Measurements from ENCODE around the gene PLEKHO1. TPM values are rescaled to one million over a fixed set of nuclear protein-coding genes. Genes with fewer than 3 reads are reported as not detected.

Gene PLEKHO1
- total RNA-seq, 1 experiment from 2014 or later: 2.1 TPM

Other genes with a start within 250 kb of the PLEKHO1 start
- 4.7 TPM in 2 replicates for gene SV2A, start 232.1 kb upstream of the PLEKHO1 start, total RNA-seq (2022)
- gene SF3B4, start 222.1 kb upstream of the PLEKHO1 start, total RNA-seq (2022): 103 and 104 TPM in 2 replicates
- gene MTMR11, start 213.0 kb upstream of the PLEKHO1 start, total RNA-seq (2022): 2.2 and 2.3 TPM in 2 replicates
- gene OTUD7B, start 139.2 kb upstream of the PLEKHO1 start, total RNA-seq (2022): 18.3 and 19.6 TPM in 2 replicates
- 19.8 and 25.0 TPM in 2 replicates for gene VPS45, start 82.1 kb upstream of the PLEKHO1 start, total RNA-seq (2022)
- gene ANP32E, start 86.2 kb downstream of the PLEKHO1 start, total RNA-seq (2022): 26.8 and 30.6 TPM in 2 replicates
- gene CA14, start 107.9 kb downstream of the PLEKHO1 start, total RNA-seq (2022): not detected in 2 replicates
- 93.8 and 96.7 TPM in 2 replicates for gene APH1A, start 119.1 kb downstream of the PLEKHO1 start, total RNA-seq (2022)
- gene C1orf54, start 122.9 kb downstream of the PLEKHO1 start, total RNA-seq (2022): 0.26 and 0.82 TPM in 2 replicates
- gene CIART, start 132.6 kb downstream of the PLEKHO1 start, total RNA-seq (2022): 2.6 and 3.2 TPM in 2 replicates
- gene MRPS21, start 143.9 kb downstream of the PLEKHO1 start, total RNA-seq (2022): 16.7 and 17.5 TPM in 2 replicates
- 81.2 and 85.3 TPM in 2 replicates for gene PRPF3, start 171.6 kb downstream of the PLEKHO1 start, total RNA-seq (2022)
- 24.3 and 25.0 TPM in 2 replicates for gene RPRD2, start 214.2 kb downstream of the PLEKHO1 start, total RNA-seq (2022)

Measured in Caco-2 (cell line).